ENCODE results near the gene SLK.

GRCh38 chr10:104033966-104034365 lies 67.0 kb downstream of the SLK start:
- TF ChIP-seq EZH2phosphoT487 (IDR thresholded peaks at IDR 0.05; ENCODE audit: low read length) = no peak
- TF ChIP-seq CTCF (IDR thresholded peaks at IDR 0.05; ENCODE audit: low read length) = no peak
- TF ChIP-seq EZH2 (optimal IDR thresholded peaks at IDR 0.05; ENCODE audit: low read depth, low read length) = no peak
